Activated CD4-positive, alpha-beta T cell treated with anti-CD3 and anti-CD28 coated beads, Interleukin-2, amount 50 U/mL, for 48 hours (primary cell): ENCODE measurements around the gene COG8.

Experiments used
- DNase-seq, 2 experiments: peaks; one replicate each; pipeline ENCODE4 v3.0.0-alpha.2; 2020

COG8 gene

GRCh38 chr16:69283851-69284250 is 55.5 kb downstream of the COG8 start:
- DNase-seq = no peak

- DNase-seq = no peak
Observed at GRCh38 chr16:69277413-69277812, 62.0 kb downstream of the COG8 start.
